ENCODE measurements around the gene RGS19. TPM values are rescaled to one million over a fixed set of nuclear protein-coding genes. Genes with fewer than 3 reads are reported as not detected.

The RGS19 gene
- total and polyA plus RNA-seq, 2 experiments from 2014 or later, result 9.0 to 12.3 TPM

- Histone ChIP-seq H3K36me3 (no peaks in the 10 kb centered on the region), H3K27me3 (no peaks in the 10 kb centered on the region), H3K27ac (no peak overlapping the region), H3K4me1 (ENCODE audit: low read depth) (peaks cover 3% of the 10 kb centered on the region), H3K9me3 (ENCODE audit: low read depth) (no peaks in the 10 kb centered on the region), H3K4me3 (no peak overlapping the region)
- no peak for TF ChIP-seq CTCF (IDR thresholded peaks at IDR 0.05; ENCODE audit: low read depth, low read length)
- no peak for DNase-seq (ENCODE audit: low read depth in 1 of 2, low spot score in 1 of 2)
Observed at GRCh38 chr20:64113444-64113775, 34.1 kb upstream of the RGS19 start.

DNA sequence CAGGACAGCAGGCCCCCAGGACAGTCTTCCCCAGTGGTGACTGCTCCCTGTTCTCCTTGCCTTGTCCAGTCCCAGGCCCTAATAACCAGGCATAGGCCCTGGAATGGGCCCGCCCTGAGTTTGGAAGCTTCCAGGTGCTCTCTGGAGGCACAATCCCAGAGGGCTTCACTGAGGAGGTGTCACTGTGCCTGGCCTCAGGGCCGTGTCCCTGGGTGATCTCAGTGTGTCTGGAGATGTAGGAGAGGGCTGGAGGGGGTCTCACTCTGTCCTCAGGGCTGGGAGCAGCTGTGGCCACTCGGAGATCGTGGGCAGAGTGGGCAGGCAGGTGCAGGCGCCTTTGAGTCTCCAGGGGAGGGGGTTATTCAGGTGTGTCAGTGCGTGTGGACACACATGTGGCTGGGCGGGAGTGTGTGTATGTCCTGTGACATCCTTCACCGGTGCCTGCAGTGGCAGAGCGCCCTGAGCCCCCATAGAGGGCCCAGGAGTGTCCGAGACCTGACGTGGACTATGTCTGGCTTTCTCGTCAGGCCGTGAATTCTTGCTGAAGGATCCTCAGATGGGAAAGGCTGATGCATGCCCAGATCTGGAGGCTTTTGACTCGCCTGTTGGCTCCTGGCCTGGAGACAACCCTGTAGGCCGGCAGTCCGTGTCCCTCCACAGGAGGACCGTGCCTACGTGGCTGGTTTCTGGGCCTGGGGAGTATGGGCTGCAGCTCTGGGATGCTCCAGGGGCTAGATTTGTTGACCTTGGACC is 33.5 kb upstream of the RGS19 start:
- Histone ChIP-seq H3K4me1 (ENCODE audit: low read depth) (peaks cover 3% of the 10 kb centered on the region), H3K36me3 (no peaks in the 10 kb centered on the region), H3K27ac (no peak overlapping the region), H3K27me3 (no peaks in the 10 kb centered on the region), H3K4me3 (no peak overlapping the region), H3K9me3 (ENCODE audit: low read depth) (no peaks in the 10 kb centered on the region)
- TF ChIP-seq CTCF (IDR thresholded peaks at IDR 0.05; ENCODE audit: low read depth, low read length), result no peak
- DNase-seq (ENCODE audit: low read depth in 1 of 2, low spot score in 1 of 2), result no peak

GRCh38 chr20:64111841-64112641 is 32.7 kb upstream of the RGS19 start:
- peak overlapping the region; percentile 43 for H3K27ac ChIP-seq
- H3K27me3 ChIP-seq, result no peaks in the 10 kb centered on the region
- no peak for DNase-seq (ENCODE audit: low read depth in 1 of 2, low spot score in 1 of 2)
- H3K4me3 ChIP-seq, result no peak overlapping the region
- peaks cover 3% of the 10 kb centered on the region for H3K4me1 ChIP-seq (ENCODE audit: low read depth)
- no peaks in the 10 kb centered on the region for H3K36me3 ChIP-seq
- no peaks in the 10 kb centered on the region for H3K9me3 ChIP-seq (ENCODE audit: low read depth)
- TF ChIP-seq CTCF (IDR thresholded peaks at IDR 0.05; ENCODE audit: low read depth, low read length), result no peak

GRCh38 chr20:64110411-64111068 is 31.2 kb upstream of the RGS19 start:
- H3K36me3 ChIP-seq, result no peaks in the 10 kb centered on the region
- H3K4me3 ChIP-seq, result no peak overlapping the region
- H3K27me3 ChIP-seq, result no peaks in the 10 kb centered on the region
- H3K4me1 ChIP-seq (ENCODE audit: low read depth), result peaks cover 3% of the 10 kb centered on the region
- no peak for DNase-seq (ENCODE audit: low read depth in 1 of 2, low spot score in 1 of 2)
- H3K27ac ChIP-seq, result no peak overlapping the region
- no peak for TF ChIP-seq CTCF (IDR thresholded peaks at IDR 0.05; ENCODE audit: low read depth, low read length)
- H3K9me3 ChIP-seq (ENCODE audit: low read depth), result no peaks in the 10 kb centered on the region

- no peaks in the 10 kb centered on the region for H3K36me3 ChIP-seq
- no peak overlapping the region for H3K4me3 ChIP-seq
- no peak overlapping the region for H3K27ac ChIP-seq
- H3K9me3 ChIP-seq (ENCODE audit: low read depth), result no peaks in the 10 kb centered on the region
- no peak for DNase-seq (ENCODE audit: low read depth in 1 of 2, low spot score in 1 of 2)
- TF ChIP-seq CTCF (IDR thresholded peaks at IDR 0.05; ENCODE audit: low read depth, low read length), result no peak
- H3K4me1 ChIP-seq (ENCODE audit: low read depth), result peaks cover 3% of the 10 kb centered on the region
- no peaks in the 10 kb centered on the region for H3K27me3 ChIP-seq
Observed at GRCh38 chr20:64109831-64110391, 30.6 kb upstream of the RGS19 start.
